Naive thymus-derived CD4-positive, alpha-beta T cell (primary cell): Measurements from ENCODE around the gene UBL3. TPM values are rescaled to one million over a fixed set of nuclear protein-coding genes. Genes with fewer than 3 reads are reported as not detected.
A peak's percentile ranks its signal among the peaks of the same experiment; 100 is the strongest.

Source experiments
- ATAC-seq: fragments of 150-1000 bp; cut with Tn5 transposase; 2 replicates; pipeline ENCODE4 v1.10.0; 2021; ENCODE audit warnings: mild to moderate bottlenecking, moderate library complexity
- CTCF ChIA-PET: fragments of 350-600 bp; sonication (Branson Sonifier 250); formaldehyde crosslinking; loops from one replicate; lab custom pipeline; 2021; ENCODE audit warnings: antibody characterized with exemption; lab: Charles Lee
- POLR2A ChIA-PET: fragments of 350-600 bp; sonication (Branson Sonifier 250); formaldehyde crosslinking; loops from one replicate; lab custom pipeline; 2021; ENCODE audit warnings: antibody characterized with exemption, inconsistent platforms; lab: Charles Lee
- DNase-seq, 9 donors: peaks; one replicate each; pipeline versions ENCODE4 v3.0.0 to v3.0.0-alpha.2; 2020 to 2022; ENCODE audit warnings: mixed read lengths in 1 of 9
- H3K27ac ChIP-seq: one replicate; pipeline ENCODE4 v1.7.0; 2013; ENCODE audit warnings: mild to moderate bottlenecking, low read depth, low read length, moderate library complexity
- H3K27me3 ChIP-seq, 2 donors: one replicate each; pipeline ENCODE4 v1.7.0; 2013; ENCODE audit warnings: low read length in 2 of 2, mild to moderate bottlenecking in 2 of 2, moderate library complexity in 2 of 2; ENCODE audit not compliant: control insufficient read depth in 2 of 2, insufficient read depth in 2 of 2
- H3K36me3 ChIP-seq, 3 experiments: 1 replicate in 2 of 3; 2 replicates in 1 of 3; pipeline ENCODE4 v1.7.0; 2013; ENCODE audit warnings: low read length in 3 of 3, mild to moderate bottlenecking in 3 of 3, moderate library complexity in 1 of 3; ENCODE audit not compliant: insufficient read depth in 3 of 3, control insufficient read depth in 2 of 3
- H3K4me1 ChIP-seq, 2 donors: one replicate each; pipeline ENCODE4 v1.7.0; 2013; ENCODE audit warnings: low read length in 2 of 2, mild to moderate bottlenecking in 2 of 2, moderate library complexity in 1 of 2; ENCODE audit not compliant: control insufficient read depth in 2 of 2, insufficient read depth in 2 of 2
- H3K4me3 ChIP-seq: 2 replicates; pipeline ENCODE4 v1.7.0; 2013; ENCODE audit warnings: mild to moderate bottlenecking, low read length
- H3K9me3 ChIP-seq, 3 experiments: 1 replicate in 2 of 3; 2 replicates in 1 of 3; pipeline ENCODE4 v1.7.0; 2013; ENCODE audit warnings: low read length in 3 of 3; ENCODE audit not compliant: control insufficient read depth in 2 of 3
- H3K27ac Mint-ChIP-seq, 9 donors: one replicate each; pipeline ENCODE4 v1.8.0; 2020 to 2022; ENCODE audit warnings: mixed read lengths in 9 of 9, mild to moderate bottlenecking in 8 of 9, moderate library complexity in 5 of 9, inconsistent platforms in 2 of 9
- H3K27me3 Mint-ChIP-seq, 5 donors: one replicate each; pipeline ENCODE4 v1.8.0; 2021 to 2022; ENCODE audit warnings: mixed read lengths in 5 of 5, mild to moderate bottlenecking in 1 of 5
- H3K36me3 Mint-ChIP-seq, 5 donors: one replicate each; pipeline ENCODE4 v1.8.0; 2020 to 2022; ENCODE audit warnings: mixed read lengths in 5 of 5, mild to moderate bottlenecking in 3 of 5, inconsistent platforms in 1 of 5
- H3K4me1 Mint-ChIP-seq, 7 donors: one replicate each; pipeline ENCODE4 v1.8.0; 2020 to 2022; ENCODE audit warnings: mixed read lengths in 7 of 7, mild to moderate bottlenecking in 3 of 7, inconsistent platforms in 1 of 7
- H3K4me3 Mint-ChIP-seq, 10 donors: one replicate each; pipeline ENCODE4 v1.8.0; 2020 to 2022; ENCODE audit warnings: mild to moderate bottlenecking in 10 of 10, mixed read lengths in 10 of 10, moderate library complexity in 6 of 10, inconsistent platforms in 2 of 10
- H3K9me3 Mint-ChIP-seq, 11 donors: one replicate each; pipeline ENCODE4 v1.8.0; 2020 to 2022; ENCODE audit warnings: mixed read lengths in 11 of 11, mild to moderate bottlenecking in 4 of 11, inconsistent platforms in 1 of 11, moderate library complexity in 1 of 11
- intact Hi-C, 2 donors: fragments of 100-400 bp; cut with micrococcal nuclease; formaldehyde crosslinking; loops; one replicate each; pipeline ENCODE4 v1.15.1; 2023
- polyA plus RNA-seq, 2 donors: library from polyadenylated mRNA; unstranded; fragments of 300-500 nt; fragmentation: Illumina TruSeq; gene quantifications; one replicate each; pipeline ENCODE4 v1.2.3, GENCODE V29; 2021
- total RNA-seq, 6 experiments: library from RNA in 5 of 6; stranded (reverse) in 5 of 6; gene quantifications; 1 replicate in 5 of 6; 2 replicates in 1 of 6; pipeline ENCODE4 v1.2.3 and lab custom pipeline; 2021 to 2026

Gene UBL3
- total and polyA plus RNA-seq, 7 experiments from 2014 or later, result 12.7 to 34.5 (median 28.9) TPM

GRCh38 chr13:29802621-29803020 lies 47.8 kb downstream of the UBL3 start:
- peaks cover 0 to 44% (median 31%) of the 10 kb centered on the region in 7 donors for H3K4me1 Mint-ChIP-seq
- ATAC-seq, result no peak
- H3K27me3 Mint-ChIP-seq, result no peaks in the 10 kb centered on the region
- H3K4me3 Mint-ChIP-seq, result no peak overlapping the region
- H3K27me3 ChIP-seq, result no peaks in the 10 kb centered on the region
- no peak overlapping the region for H3K4me3 ChIP-seq
- no peak overlapping the region for H3K27ac Mint-ChIP-seq
- DNase-seq, result no peak
- H3K9me3 Mint-ChIP-seq, result no peaks in the 10 kb centered on the region
- CTCF ChIA-PET, result no interaction called here
- H3K9me3 ChIP-seq, result no peaks in the 10 kb centered on the region
- no peak overlapping the region for H3K27ac ChIP-seq
- peaks cover 0 to 9% of the 10 kb centered on the region in 2 donors for H3K4me1 ChIP-seq
- intact Hi-C loops, result no loop called here
- no peaks in the 10 kb centered on the region for H3K36me3 ChIP-seq
- POLR2A ChIA-PET, result no interaction called here
- no peaks in the 10 kb centered on the region for H3K36me3 Mint-ChIP-seq

GRCh38 chr13:29801737-29802305 lies 48.6 kb downstream of the UBL3 start:
- no peak overlapping the region for H3K4me3 ChIP-seq
- H3K9me3 ChIP-seq, result no peaks in the 10 kb centered on the region
- H3K27ac ChIP-seq, result no peak overlapping the region
- H3K27me3 ChIP-seq, result no peaks in the 10 kb centered on the region
- no peak overlapping the region for H3K27ac Mint-ChIP-seq
- no peaks in the 10 kb centered on the region for H3K9me3 Mint-ChIP-seq
- peaks cover 0 to 4% of the 10 kb centered on the region in 2 donors for H3K4me1 ChIP-seq
- no peaks in the 10 kb centered on the region for H3K27me3 Mint-ChIP-seq
- H3K36me3 Mint-ChIP-seq, result no peaks in the 10 kb centered on the region
- no peaks in the 10 kb centered on the region for H3K36me3 ChIP-seq
- H3K4me3 Mint-ChIP-seq, result no peak overlapping the region
- no peak for ATAC-seq
- intact Hi-C loops, result no loop called here
- H3K4me1 Mint-ChIP-seq, result peaks cover 2 to 46% (median 34%) of the 10 kb centered on the region in 7 donors
- CTCF ChIA-PET, result interaction anchor here (0.6 to 1.5 kb wide), 2 partner anchors 31 to 272 kb away, joined by 3 read pairs; no protein-coding TSS in a partner anchor
- DNase-seq, result no peak
- POLR2A ChIA-PET, result interaction anchor here (1.0 kb wide), 1 partner anchor 11 kb away, joined by 3 read pairs; no protein-coding TSS in a partner anchor

DNA sequence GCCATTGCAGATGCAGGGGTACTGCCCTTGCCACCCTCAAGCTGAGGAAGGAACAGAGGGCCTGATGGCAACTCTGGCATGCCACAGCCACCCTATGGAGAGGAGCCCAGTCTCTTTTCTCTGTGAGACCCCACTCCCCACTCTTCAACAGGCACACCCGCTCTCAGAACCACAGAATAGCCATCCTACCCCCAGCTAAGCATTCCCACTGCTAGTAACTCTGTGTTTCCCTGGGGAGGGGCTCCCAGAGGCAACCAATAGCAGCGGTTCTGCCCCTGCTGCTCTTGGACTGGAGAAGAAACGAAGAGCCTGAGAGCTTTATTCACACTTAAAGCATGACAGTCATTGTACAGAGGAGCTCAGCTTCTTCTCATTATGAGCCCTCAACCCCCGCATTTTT lies 49.3 kb downstream of the UBL3 start:
- no peaks in the 10 kb centered on the region for H3K9me3 ChIP-seq
- Mint-ChIP-seq H3K36me3 (no peaks in the 10 kb centered on the region), H3K27me3 (no peaks in the 10 kb centered on the region), H3K4me3 (no peak overlapping the region), H3K4me1 (peaks cover 4 to 44% (median 33%) of the 10 kb centered on the region in 7 donors), H3K27ac (no peak overlapping the region), H3K9me3 (no peaks in the 10 kb centered on the region)
- H3K27ac ChIP-seq, result no peak overlapping the region
- DNase-seq, result no peak
- ATAC-seq, result no peak
- no peaks in the 10 kb centered on the region for H3K36me3 ChIP-seq
- intact Hi-C loops, result no loop called here
- peaks cover 0 to 4% of the 10 kb centered on the region in 2 donors for H3K4me1 ChIP-seq
- POLR2A ChIA-PET, result interaction anchor here (0.6 to 1.0 kb wide), 2 partner anchors 12 to 1004 kb away, joined by 3 read pairs; no protein-coding TSS in a partner anchor
- CTCF ChIA-PET, result interaction anchor here (0.6 to 1.5 kb wide), 2 partner anchors 30 to 272 kb away, joined by 3 read pairs; no protein-coding TSS in a partner anchor
- H3K27me3 ChIP-seq, result no peaks in the 10 kb centered on the region
- no peak overlapping the region for H3K4me3 ChIP-seq

- Mint-ChIP-seq H3K27me3 (no peaks in the 10 kb centered on the region), H3K4me3 (no peak overlapping the region), H3K4me1 (peaks cover 4 to 47% (median 32%) of the 10 kb centered on the region in 7 donors), H3K27ac (no peak overlapping the region), H3K9me3 (no peaks in the 10 kb centered on the region), H3K36me3 (no peaks in the 10 kb centered on the region)
- POLR2A ChIA-PET, result interaction anchor here (0.6 kb wide), 2 partner anchors 232 to 1004 kb away, joined by 3 to 4 read pairs; no protein-coding TSS in a partner anchor
- H3K4me3 ChIP-seq, result no peak overlapping the region
- no peak overlapping the region for H3K27ac ChIP-seq
- peaks cover 0 to 4% of the 10 kb centered on the region in 2 donors for H3K4me1 ChIP-seq
- no peaks in the 10 kb centered on the region for H3K27me3 ChIP-seq
- intact Hi-C loops, result no loop called here
- no peaks in the 10 kb centered on the region for H3K9me3 ChIP-seq
- DNase-seq (no peak), ATAC-seq (no peak)
- no peaks in the 10 kb centered on the region for H3K36me3 ChIP-seq
- CTCF ChIA-PET, result interaction anchor here (1.5 kb wide), 1 partner anchor 29 kb away, joined by 3 read pairs; no protein-coding TSS in a partner anchor
Measured at GRCh38 chr13:29800687-29801086, 49.7 kb downstream of the UBL3 start.

DNA sequence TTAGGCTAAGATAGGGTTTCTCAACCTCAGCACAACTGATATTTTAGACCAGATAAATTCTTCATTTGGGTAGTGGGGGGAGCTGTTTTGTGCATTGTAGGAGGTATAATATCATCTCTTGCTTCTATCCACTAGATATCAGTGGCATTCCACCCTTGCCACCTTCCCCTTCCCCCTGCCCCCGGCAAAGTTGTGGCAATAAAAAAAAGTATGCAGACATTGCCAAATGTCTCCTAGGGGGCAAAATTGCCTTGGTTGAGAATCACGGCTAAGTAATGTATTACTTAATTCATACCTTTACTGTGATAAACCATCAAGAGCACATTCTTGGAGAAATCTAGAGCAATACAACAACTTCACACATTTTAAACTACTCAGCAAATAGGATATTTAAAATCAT lies 51.4 kb downstream of the UBL3 start:
- no peak for ATAC-seq
- CTCF ChIA-PET, result no interaction called here

DNA sequence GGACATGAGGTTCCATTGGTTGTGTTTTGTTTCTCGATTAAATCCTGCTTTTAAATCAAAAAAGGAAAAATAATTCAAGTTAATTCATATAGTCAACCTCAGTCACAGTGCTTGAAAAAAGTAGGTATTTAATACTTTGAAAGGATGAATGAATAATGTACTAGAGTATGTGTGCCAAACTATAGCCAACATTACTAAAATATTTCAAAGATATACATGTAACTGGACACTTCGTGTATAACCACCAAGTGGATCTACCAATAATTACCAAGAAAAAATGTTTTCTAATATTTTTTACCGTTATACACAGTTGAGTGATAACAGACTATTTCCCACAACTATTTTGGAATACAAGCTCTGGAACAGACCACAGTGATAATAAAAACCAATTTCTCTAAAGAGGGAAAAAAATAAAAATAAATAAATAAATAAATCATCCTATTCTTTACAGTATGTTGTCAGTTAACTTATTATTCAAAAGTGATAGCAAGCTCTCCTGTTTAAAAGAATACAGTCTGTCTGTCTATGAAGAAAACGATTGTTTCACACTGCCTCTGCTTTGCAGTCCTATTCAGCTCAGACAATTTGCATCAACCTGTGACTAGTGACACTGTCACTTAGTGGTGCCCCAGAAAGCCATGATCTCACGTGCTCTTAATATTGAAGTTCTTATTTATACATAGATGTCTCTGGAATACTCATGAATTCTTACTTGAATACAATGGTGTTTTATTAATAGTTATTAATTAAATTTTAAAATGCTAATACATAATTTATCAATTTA lies 58.2 kb downstream of the UBL3 start:
- intact Hi-C loops, result no loop called here
- H3K4me1 Mint-ChIP-seq, result peaks cover 9 to 79% (median 64%) of the 10 kb centered on the region in 7 donors

More for the DNA sequence above, 51.4 kb downstream of the UBL3 start:
- Mint-ChIP-seq H3K36me3 (no peaks in the 10 kb centered on the region), H3K27ac (peak overlapping the region in 1 of 9 donors; percentile 65), H3K9me3 (no peaks in the 10 kb centered on the region), H3K4me1 (peaks cover 7 to 53% (median 39%) of the 10 kb centered on the region in 7 donors), H3K27me3 (no peaks in the 10 kb centered on the region), H3K4me3 (no peak overlapping the region)
- no peaks in the 10 kb centered on the region for H3K27me3 ChIP-seq
- intact Hi-C loops, result loop anchor here in 1 of 2 donors (2.0 kb wide), 1 partner anchor 16 kb away; no protein-coding TSS in a partner anchor
- no peak overlapping the region for H3K4me3 ChIP-seq
- H3K9me3 ChIP-seq, result no peaks in the 10 kb centered on the region
- H3K4me1 ChIP-seq, result peaks cover 0 to 4% of the 10 kb centered on the region in 2 donors
- POLR2A ChIA-PET, result no interaction called here
- no peak overlapping the region for H3K27ac ChIP-seq
- H3K36me3 ChIP-seq, result no peaks in the 10 kb centered on the region
- no peak for DNase-seq

More for the DNA sequence above, 58.2 kb downstream of the UBL3 start:
- no peak for ATAC-seq
- Mint-ChIP-seq H3K36me3 (peaks cover 0 to 5% (median 0%) of the 10 kb centered on the region in 5 donors), H3K27ac (peak overlapping the region in 1 of 9 donors; percentile 11), H3K4me3 (no peak overlapping the region), H3K9me3 (no peaks in the 10 kb centered on the region), H3K27me3 (no peaks in the 10 kb centered on the region)
- Histone ChIP-seq H3K27me3 (no peaks in the 10 kb centered on the region), H3K4me3 (no peak overlapping the region), H3K27ac (no peak overlapping the region), H3K36me3 (no peaks in the 10 kb centered on the region), H3K4me1 (no peaks in the 10 kb centered on the region), H3K9me3 (no peaks in the 10 kb centered on the region)
- POLR2A ChIA-PET, result interaction anchor here (0.6 kb wide), 1 partner anchor 731 kb away, joined by 4 read pairs; no protein-coding TSS in a partner anchor
- CTCF ChIA-PET, result no interaction called here
- no peak for DNase-seq
